RPMI8226 (cell line): ENCODE data around the gene NPAS3.

Experiments used
- DNase-seq: peaks from one replicate; pipeline ENCODE4 v3.0.0-alpha.2; 2015

Gene NPAS3

GRCh38 chr14:33343016-33343415 is 404.3 kb downstream of the NPAS3 start:
- no peak for DNase-seq

- no peak for DNase-seq
These were observed 409.1 kb downstream of the NPAS3 start for GRCh38 chr14:33347796-33348195.

GRCh38 chr14:33348510-33348909 is 409.8 kb downstream of the NPAS3 start:
- no peak for DNase-seq

- no peak for DNase-seq
These were observed 411.2 kb downstream of the NPAS3 start for GRCh38 chr14:33349871-33350270.

- DNase-seq, result no peak
These were observed 411.8 kb downstream of the NPAS3 start for GRCh38 chr14:33350366-33350990.

DNA sequence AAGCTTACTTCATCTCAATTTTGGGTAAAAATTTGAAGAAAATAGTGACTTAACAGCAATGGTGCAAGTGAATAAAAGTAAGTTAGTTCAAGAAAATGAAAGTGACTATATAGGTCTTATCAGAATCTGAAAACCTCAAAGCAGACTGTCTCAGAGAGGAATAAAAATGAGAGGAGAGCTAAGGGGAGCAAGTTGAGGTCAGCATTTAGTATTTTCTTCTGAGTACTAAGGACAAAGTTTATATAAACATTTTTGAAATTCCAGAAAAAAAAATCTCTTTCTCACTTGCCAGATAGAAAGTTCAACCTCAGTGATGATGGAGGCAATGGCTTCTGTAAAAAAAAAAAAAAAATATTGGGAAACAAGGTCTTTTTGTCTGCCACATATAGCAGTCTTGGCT is 414.1 kb downstream of the NPAS3 start:
- DNase-seq, result no peak

- no peak for DNase-seq
These were observed 417.5 kb downstream of the NPAS3 start for GRCh38 chr14:33356181-33356580.

DNA sequence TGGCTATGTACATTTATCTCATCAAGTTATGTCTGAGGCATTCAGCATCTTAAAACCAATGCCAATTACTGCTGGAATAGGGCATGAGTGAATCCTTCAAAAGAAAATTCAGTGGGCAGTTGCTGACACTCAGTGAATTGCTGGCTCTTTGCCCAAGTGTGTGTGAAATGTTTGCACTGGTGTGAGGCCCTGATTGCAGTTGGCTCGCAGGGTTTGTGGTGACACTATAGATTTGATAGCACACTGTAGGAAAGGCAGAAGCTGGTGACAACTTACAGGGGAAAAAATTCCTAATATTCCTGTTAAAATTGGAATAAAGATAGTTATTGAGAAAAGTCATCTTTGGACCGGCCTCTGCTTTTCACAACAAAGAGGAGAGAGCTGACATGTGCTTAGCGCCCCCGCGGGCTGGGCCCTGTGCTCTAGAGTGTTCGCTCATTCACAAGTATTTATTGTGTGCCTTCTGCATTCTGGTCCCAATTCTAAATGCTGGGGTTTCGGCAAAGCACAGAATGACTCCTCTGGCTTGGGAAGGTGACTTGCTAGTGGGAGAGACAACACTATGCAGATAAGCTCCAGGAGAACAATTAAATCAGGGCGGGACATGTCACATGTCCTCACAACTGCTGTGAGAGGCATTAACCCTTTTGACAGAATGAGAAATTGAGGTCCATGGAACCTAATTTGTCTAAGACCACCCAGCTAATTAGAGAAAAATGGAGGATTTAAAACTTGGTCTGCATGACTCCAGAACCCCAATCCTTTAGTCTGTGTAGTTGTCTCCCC is 418.7 kb downstream of the NPAS3 start:
- peak; percentile 4 for DNase-seq

DNA sequence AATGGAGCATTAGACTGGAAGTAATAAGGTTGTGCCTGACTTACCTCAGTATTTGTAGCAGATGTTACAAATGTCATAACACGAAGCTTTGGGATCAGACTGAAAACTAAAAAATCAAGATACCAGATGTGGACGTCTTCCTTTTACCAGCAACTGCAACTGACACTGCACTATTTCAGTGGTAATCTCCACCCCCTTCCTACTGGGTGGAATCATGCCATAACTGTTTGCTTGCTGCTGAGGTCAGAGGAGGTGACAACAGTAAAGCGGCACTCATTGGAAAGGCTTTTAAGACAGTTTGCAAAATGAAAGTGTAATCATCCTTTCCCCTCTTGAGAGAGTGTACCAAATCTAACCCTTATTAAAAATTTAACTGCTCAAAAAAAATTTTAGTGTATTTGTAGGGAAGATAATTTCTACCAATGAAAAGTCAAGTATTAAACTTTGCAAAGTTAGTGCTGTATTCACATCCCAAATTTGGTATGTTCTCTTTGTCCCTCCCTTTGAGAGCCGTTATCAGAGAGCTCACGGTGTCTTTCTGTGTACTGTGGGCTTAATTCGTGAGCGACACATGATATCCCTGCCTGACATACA is 420.7 kb downstream of the NPAS3 start:
- peak; percentile 10 for DNase-seq

DNA sequence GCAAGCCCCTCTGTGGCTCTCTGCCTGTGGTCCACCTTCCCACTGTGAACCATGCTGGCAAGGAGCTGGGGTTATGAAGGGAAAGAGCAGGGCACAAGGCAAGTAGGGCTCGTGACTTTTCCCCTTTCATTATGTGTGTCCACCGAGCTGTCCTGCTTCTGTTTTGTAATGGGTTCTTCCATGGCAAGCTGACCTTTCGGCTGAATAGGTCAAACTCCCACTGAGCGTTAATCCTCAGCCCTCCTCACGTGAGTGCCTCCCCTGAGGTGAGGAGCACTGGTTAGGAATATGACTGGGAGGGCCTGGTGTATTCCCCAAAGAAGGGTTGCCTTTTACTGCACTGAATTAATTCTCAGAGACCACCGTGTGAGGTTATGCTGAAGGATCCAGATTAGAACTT is 424.3 kb downstream of the NPAS3 start:
- no peak for DNase-seq

- DNase-seq, result no peak
These were observed 425.0 kb downstream of the NPAS3 start for GRCh38 chr14:33363682-33364081.

DNA sequence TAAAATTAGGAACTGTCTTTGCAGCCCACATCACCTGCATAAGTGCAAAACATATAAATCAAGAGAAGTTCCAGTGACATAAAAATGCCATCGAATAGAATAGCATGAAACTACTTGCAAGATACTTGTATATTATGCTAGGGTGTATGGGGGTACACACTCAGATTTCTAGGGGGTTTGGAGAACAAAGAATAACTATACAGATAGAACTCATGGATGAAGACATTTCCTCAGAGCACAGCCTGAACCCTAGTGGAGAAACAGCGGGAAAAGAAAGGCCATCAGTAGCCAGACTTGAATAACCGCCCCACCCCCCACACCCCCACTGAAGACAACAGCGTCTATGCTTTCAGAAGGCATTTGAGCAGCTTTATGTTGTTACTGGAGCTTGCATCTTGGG is 425.8 kb downstream of the NPAS3 start:
- no peak for DNase-seq

DNA sequence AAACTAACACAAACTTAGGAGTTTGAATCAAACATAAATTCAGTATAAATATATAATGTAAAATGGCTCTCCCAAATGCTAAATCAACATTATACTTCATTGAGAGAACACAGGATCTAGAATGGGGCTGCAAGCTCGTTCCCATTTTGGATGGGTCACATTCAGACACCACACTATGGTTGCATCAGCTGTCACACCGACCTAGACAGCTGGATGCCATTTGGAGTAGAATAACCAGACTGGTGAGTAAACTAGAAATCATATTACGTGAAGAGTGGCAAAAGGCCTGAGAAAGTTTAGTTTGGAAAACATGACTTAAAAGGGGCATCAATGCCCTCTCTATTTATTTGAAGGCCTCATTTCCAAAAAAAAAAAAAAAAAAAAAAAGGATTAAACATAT is 430.4 kb downstream of the NPAS3 start:
- DNase-seq, result no peak

DNA sequence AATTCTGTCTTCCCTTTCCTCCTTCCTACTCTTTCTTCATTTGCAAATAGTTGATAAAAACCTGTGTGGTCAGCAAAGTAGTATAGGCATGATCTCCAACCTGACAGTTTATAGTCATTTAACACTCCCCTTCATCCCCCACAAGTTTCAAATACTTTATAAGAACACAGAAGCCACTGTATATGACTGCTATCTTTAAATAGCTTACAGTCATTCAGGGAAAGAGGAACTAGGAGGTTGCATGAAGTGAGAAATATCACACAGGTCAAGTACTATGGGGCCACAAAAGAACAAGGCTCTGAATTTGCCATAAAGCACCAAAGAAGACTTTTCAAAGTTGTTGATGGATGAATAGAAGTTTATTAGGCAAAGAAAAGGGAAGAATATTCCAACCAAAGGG is 431.3 kb downstream of the NPAS3 start:
- DNase-seq, result no peak

DNA sequence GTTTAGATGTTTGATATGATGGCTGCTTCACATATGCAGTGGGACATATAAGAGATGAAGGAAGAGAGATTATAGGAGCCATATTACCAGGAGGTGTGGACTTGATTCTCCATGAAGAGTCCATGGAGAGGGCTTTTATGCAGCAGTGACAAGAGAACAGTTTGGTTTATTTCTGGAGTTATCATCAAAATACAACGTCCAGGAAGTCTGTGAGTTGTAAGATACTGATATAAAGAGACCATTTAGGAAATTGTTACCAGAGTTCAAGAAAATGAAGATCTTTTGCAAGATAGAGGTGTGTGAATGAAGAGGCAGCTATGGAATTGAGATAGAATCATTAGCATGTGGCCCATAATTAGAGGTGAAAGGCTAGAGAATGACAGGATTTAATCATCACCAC is 431.7 kb downstream of the NPAS3 start:
- DNase-seq, result no peak

DNA sequence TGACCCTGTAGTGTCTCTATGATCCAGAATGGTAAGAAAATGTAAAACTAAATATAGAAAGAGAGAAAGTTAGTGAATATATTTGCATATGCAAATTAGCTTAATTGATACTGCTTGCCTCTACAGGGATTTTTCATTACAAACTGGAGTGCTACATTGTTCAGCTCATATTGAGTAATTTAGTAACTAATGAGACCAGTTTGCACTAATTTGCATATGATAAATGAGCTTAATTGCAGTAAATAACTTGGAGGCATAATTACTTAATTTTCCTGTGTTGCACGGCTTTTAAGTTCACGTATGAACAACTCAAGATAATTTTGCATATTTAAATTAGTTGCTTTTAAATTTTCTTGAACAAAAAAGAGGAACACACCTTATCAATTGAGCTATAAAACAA is 436.5 kb downstream of the NPAS3 start:
- DNase-seq, result no peak

DNA sequence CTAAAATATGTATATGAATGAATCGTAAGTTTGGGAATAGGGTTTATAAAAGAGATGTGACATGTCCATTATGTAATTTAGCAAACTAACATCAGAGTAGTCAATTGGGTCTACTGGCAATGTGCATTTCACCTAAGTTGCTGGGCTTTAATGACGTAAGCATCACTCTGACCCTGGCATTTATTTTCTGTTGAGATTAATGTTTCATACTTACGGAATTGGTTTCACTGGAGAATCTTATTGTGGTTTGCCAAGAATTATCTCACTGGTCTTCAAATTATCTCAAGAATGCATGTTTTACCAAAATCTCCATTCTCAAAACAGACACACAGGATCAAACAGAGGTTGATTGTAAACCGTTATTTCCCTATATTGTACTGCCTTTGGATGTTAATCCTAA is 437.1 kb downstream of the NPAS3 start:
- no peak for DNase-seq

GRCh38 chr14:33376510-33376909 is 437.8 kb downstream of the NPAS3 start:
- no peak for DNase-seq

- no peak for DNase-seq
These were observed 439.1 kb downstream of the NPAS3 start for GRCh38 chr14:33377596-33378390.

DNA sequence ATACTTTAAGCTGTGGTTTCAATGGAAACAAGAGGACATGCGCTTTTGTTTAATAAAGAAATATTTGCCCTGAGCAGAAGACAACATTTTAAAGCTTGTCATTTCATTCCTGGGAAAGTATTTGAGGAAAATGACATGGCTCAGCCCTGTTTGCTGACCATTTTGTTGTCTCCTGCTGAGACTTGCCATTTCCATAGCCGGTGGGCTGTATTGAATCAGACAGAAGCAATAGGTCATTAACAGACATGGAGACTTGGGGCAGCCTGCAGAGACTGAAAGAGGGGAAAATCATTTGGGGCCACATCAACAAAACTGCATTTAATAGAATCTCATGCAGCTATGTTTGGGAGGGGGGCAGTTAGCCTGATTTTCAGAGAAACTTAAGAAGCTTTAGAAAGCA is 443.0 kb downstream of the NPAS3 start:
- no peak for DNase-seq

DNA sequence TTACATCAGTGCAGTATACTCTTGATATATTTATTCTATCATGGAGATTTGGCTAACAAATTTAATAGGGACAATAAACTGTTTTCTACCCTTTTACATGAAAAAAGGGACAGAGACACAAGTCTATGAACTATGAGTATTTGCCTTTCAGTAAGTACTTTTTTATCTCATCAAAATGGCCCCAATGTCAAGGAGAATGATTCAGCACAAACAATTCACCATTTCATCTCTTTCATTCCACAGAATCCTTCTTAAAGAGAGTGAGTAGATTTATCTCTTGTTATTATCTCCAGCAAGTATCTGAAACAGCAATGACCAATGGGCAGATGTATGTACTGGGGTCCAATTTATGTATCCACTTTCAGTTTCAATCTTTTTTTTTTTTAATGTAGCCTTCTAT is 447.5 kb downstream of the NPAS3 start:
- DNase-seq, result no peak

GRCh38 chr14:33386781-33387180 is 448.1 kb downstream of the NPAS3 start:
- no peak for DNase-seq

DNA sequence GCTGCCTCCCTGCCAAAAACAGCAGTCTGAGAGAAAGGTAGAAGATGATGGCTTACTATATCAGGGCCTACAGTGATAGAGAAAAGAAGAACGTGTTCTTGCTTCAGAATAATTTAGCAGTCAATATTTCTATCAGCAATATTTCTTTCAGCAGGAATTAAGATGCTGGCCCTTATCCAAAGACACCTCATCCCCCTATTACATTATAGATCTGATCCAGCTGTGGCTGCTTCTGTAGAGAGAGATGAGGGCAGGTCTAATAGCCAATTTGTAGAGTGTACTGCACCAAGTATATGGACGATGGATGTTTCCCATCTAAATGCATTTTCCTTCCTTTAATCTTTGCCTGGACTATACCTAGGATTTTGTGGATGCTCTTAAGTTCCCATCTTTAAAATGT is 451.7 kb downstream of the NPAS3 start:
- no peak for DNase-seq
